GM18858 (cell line): ENCODE measurements around the gene TMED7.
"Not testable (repeated sequence)": the region's sequence is repeated elsewhere in the genome, so short reads cannot be mapped to it uniquely, and the experiment has no call there.

Source experiments
- ATAC-seq: cut with Tn5 transposase; IDR thresholded peaks from one replicate; pipeline ENCODE4 v1.9.1; 2021; ENCODE audit not compliant: unreplicated experiment

Gene TMED7

GRCh38 chr5:115625579-115626444, at the start of gene TMED7:
Gene TMED7, minus strand, starts transcription at chr5:115626036. Its CDS starts 244 bp downstream, at chr5:115625792.
- ATAC-seq = peak; percentile 77

- ATAC-seq = not testable (repeated sequence)
These were observed 48.9 kb upstream of the TMED7 start for GRCh38 chr5:115674782-115675181.

- ATAC-seq = no peak
These were observed 47.8 kb upstream of the TMED7 start for GRCh38 chr5:115673596-115673995.

GRCh38 chr5:115671939-115672338, 46.1 kb upstream of the TMED7 start:
- ATAC-seq = no peak

GRCh38 chr5:115666023-115666422, 40.2 kb upstream of the TMED7 start:
- ATAC-seq = no peak

GRCh38 chr5:115661563-115661962, 35.7 kb upstream of the TMED7 start:
- no peak for ATAC-seq

- ATAC-seq = no peak
These were observed 35.3 kb upstream of the TMED7 start for GRCh38 chr5:115661101-115661500.

- no peak for ATAC-seq
These were observed 32.0 kb upstream of the TMED7 start for GRCh38 chr5:115657881-115658233.

GRCh38 chr5:115657125-115657880, 31.5 kb upstream of the TMED7 start:
- no peak for ATAC-seq

GRCh38 chr5:115656404-115656803, 30.6 kb upstream of the TMED7 start:
- no peak for ATAC-seq

- ATAC-seq = no peak
These were observed 30.2 kb upstream of the TMED7 start for GRCh38 chr5:115655994-115656393.

- no peak for ATAC-seq
These were observed 23.7 kb upstream of the TMED7 start for GRCh38 chr5:115649541-115649940.

- no peak for ATAC-seq
These were observed 22.2 kb upstream of the TMED7 start for GRCh38 chr5:115648056-115648455.

- not testable (repeated sequence) for ATAC-seq
These were observed 19.6 kb upstream of the TMED7 start for GRCh38 chr5:115645386-115645785.

GRCh38 chr5:115644046-115644445, 18.2 kb upstream of the TMED7 start:
- no peak for ATAC-seq

GRCh38 chr5:115641948-115642347, 16.1 kb upstream of the TMED7 start:
- ATAC-seq = no peak

- ATAC-seq = no peak
These were observed 14.4 kb upstream of the TMED7 start for GRCh38 chr5:115640274-115640673.

GRCh38 chr5:115639377-115639776, 13.5 kb upstream of the TMED7 start:
- no peak for ATAC-seq

- ATAC-seq = no peak
These were observed 11.7 kb upstream of the TMED7 start for GRCh38 chr5:115637507-115637906.

GRCh38 chr5:115636008-115636407, 10.2 kb upstream of the TMED7 start:
- no peak for ATAC-seq

- ATAC-seq = peak; percentile 33
These were observed 8.7 kb upstream of the TMED7 start for GRCh38 chr5:115634343-115635132.
